NCI-H1417 (cell line): ENCODE measurements around the gene SUCLG2.

Source experiments
- DNase-seq, 3 experiments: peaks; one replicate each; lab custom pipeline; 2025; lab: John Stamatoyannopoulos, UW

The SUCLG2 gene

GRCh38 chr3:67654099-67654843 lies at the start of gene SUCLG2:
SUCLG2 (minus strand) TSS chr3:67654612; CDS start chr3:67654586, 26 bp downstream.
- peak; percentile 39 to 77 (median 63) for DNase-seq

GRCh38 chr3:67700596-67700995 lies 46.2 kb upstream of the SUCLG2 start:
- no peak for DNase-seq

GRCh38 chr3:67699882-67700281 lies 45.5 kb upstream of the SUCLG2 start:
- no peak for DNase-seq

GRCh38 chr3:67692621-67693020 lies 38.2 kb upstream of the SUCLG2 start:
- no peak for DNase-seq

GRCh38 chr3:67691926-67692325 lies 37.5 kb upstream of the SUCLG2 start:
- DNase-seq, result no peak

GRCh38 chr3:67691207-67691606 lies 36.8 kb upstream of the SUCLG2 start:
- DNase-seq, result no peak

GRCh38 chr3:67689806-67690205 lies 35.4 kb upstream of the SUCLG2 start:
- DNase-seq, result no peak

- DNase-seq, result peak in 2 of 3 experiments; percentile 9 to 53
Observed at GRCh38 chr3:67688231-67688630, 33.8 kb upstream of the SUCLG2 start.

- DNase-seq, result no peak
Observed at GRCh38 chr3:67686069-67686468, 31.7 kb upstream of the SUCLG2 start.

GRCh38 chr3:67685499-67685898 lies 31.1 kb upstream of the SUCLG2 start:
- no peak for DNase-seq

GRCh38 chr3:67684211-67684610 lies 29.8 kb upstream of the SUCLG2 start:
- DNase-seq, result no peak

GRCh38 chr3:67683522-67683921 lies 29.1 kb upstream of the SUCLG2 start:
- DNase-seq, result no peak

GRCh38 chr3:67678665-67679064 lies 24.3 kb upstream of the SUCLG2 start:
- DNase-seq, result peak in 1 of 3 experiments; percentile 40

- DNase-seq, result no peak
Observed at GRCh38 chr3:67674055-67674454, 19.6 kb upstream of the SUCLG2 start.

GRCh38 chr3:67662733-67663132 lies 8.3 kb upstream of the SUCLG2 start:
- DNase-seq, result no peak

- DNase-seq, result no peak
Observed at GRCh38 chr3:67661089-67661488, 6.7 kb upstream of the SUCLG2 start.

GRCh38 chr3:67657192-67657591 lies 2.8 kb upstream of the SUCLG2 start:
- DNase-seq, result no peak

GRCh38 chr3:67656614-67657013 lies 2.2 kb upstream of the SUCLG2 start:
- DNase-seq, result no peak

GRCh38 chr3:67655364-67656121 lies 1.1 kb upstream of the SUCLG2 start:
- no peak for DNase-seq

- DNase-seq, result no peak
Observed at GRCh38 chr3:67654844-67655177, 399 bp upstream of the SUCLG2 start.

- no peak for DNase-seq
Observed at GRCh38 chr3:67653425-67654098, 850 bp downstream of the SUCLG2 start.

- DNase-seq, result no peak
Observed at GRCh38 chr3:67650084-67650483, 4.3 kb downstream of the SUCLG2 start.

GRCh38 chr3:67649681-67650080 lies 4.7 kb downstream of the SUCLG2 start:
- no peak for DNase-seq
